Parathyroid adenoma (tissue), 2 donors: ENCODE measurements around the gene LBHD2.

Experiments used
- H2AFZ ChIP-seq: fragments of 300-600 bp; sonication (generic); one replicate; pipeline ENCODE4 v1.7.0; 2017; ENCODE audit warnings: antibody characterized with exemption, mild to moderate bottlenecking
- H3K27ac ChIP-seq: fragments of 300-600 bp; sonication (generic); one replicate; pipeline ENCODE4 v1.7.0; 2017
- H3K27me3 ChIP-seq: fragments of 300-600 bp; sonication (generic); one replicate; pipeline ENCODE4 v1.7.0; 2017; ENCODE audit warnings: low read length; ENCODE audit not compliant: control insufficient read depth, insufficient read depth
- H3K36me3 ChIP-seq: fragments of 300-600 bp; sonication (generic); one replicate; pipeline ENCODE4 v1.7.0; 2017; ENCODE audit warnings: low read length; ENCODE audit not compliant: control insufficient read depth, insufficient read depth
- H3K4me1 ChIP-seq: fragments of 300-600 bp; sonication (generic); one replicate; pipeline ENCODE4 v1.7.0; 2017; ENCODE audit warnings: control low read depth
- H3K4me2 ChIP-seq: fragments of 300-600 bp; sonication (generic); one replicate; pipeline ENCODE4 v1.7.0; 2017; ENCODE audit warnings: low read length
- H3K4me3 ChIP-seq: fragments of 300-600 bp; sonication (generic); one replicate; pipeline ENCODE4 v1.7.0; 2017; ENCODE audit warnings: low read depth, low read length
- H3K79me2 ChIP-seq: fragments of 300-600 bp; sonication (generic); one replicate; pipeline ENCODE4 v1.7.0; 2017; ENCODE audit warnings: control low read depth
- H3K9ac ChIP-seq: fragments of 300-600 bp; sonication (generic); one replicate; pipeline ENCODE4 v1.7.0; 2017; ENCODE audit warnings: mild to moderate bottlenecking
- H3K9me3 ChIP-seq: fragments of 300-600 bp; sonication (generic); one replicate; pipeline ENCODE4 v1.7.0; 2017; ENCODE audit warnings: low read length; ENCODE audit not compliant: control insufficient read depth
- CTCF ChIP-seq: fragments of 300-600 bp; sonication (generic); IDR thresholded peaks from one replicate; pipeline ENCODE4 v1.7.0; 2017; ENCODE audit warnings: antibody characterized with exemption, mild to moderate bottlenecking
- donor health status: primary hyperparathyroidism.

LBHD2 gene

GRCh38 chr14:103072595-103073366, 11.2 kb upstream of the LBHD2 start:
- no peak for TF ChIP-seq CTCF
- H3K27ac ChIP-seq, result no peak overlapping the region
- H3K36me3 ChIP-seq, result no peaks in the 10 kb centered on the region
- H3K4me3 ChIP-seq, result no peak overlapping the region
- H3K9me3 ChIP-seq, result no peaks in the 10 kb centered on the region
- H3K79me2 ChIP-seq, result no peaks in the 10 kb centered on the region
- H3K9ac ChIP-seq, result no peak overlapping the region
- H3K4me1 ChIP-seq, result no peaks in the 10 kb centered on the region
- no peaks in the 10 kb centered on the region for H3K27me3 ChIP-seq
- H2AFZ ChIP-seq, result no peak overlapping the region
- no peak overlapping the region for H3K4me2 ChIP-seq

GRCh38 chr14:103073367-103073875, 10.6 kb upstream of the LBHD2 start:
- Histone ChIP-seq H3K9ac (no peak overlapping the region), H3K4me2 (no peak overlapping the region), H3K4me3 (no peak overlapping the region), H3K79me2 (no peaks in the 10 kb centered on the region), H3K9me3 (no peaks in the 10 kb centered on the region), H3K27me3 (no peaks in the 10 kb centered on the region), H3K4me1 (no peaks in the 10 kb centered on the region), H2AFZ (no peak overlapping the region), H3K36me3 (no peaks in the 10 kb centered on the region), H3K27ac (no peak overlapping the region)
- no peak for TF ChIP-seq CTCF

- Histone ChIP-seq H3K4me3 (no peak overlapping the region), H3K9me3 (no peaks in the 10 kb centered on the region), H3K79me2 (no peaks in the 10 kb centered on the region), H3K27ac (no peak overlapping the region), H3K9ac (no peak overlapping the region), H3K36me3 (no peaks in the 10 kb centered on the region), H3K27me3 (no peaks in the 10 kb centered on the region), H3K4me1 (no peaks in the 10 kb centered on the region), H3K4me2 (no peak overlapping the region), H2AFZ (no peak overlapping the region)
- TF ChIP-seq CTCF, result no peak
These were observed 9.9 kb upstream of the LBHD2 start for GRCh38 chr14:103073876-103074728.

- Histone ChIP-seq H3K4me1 (no peaks in the 10 kb centered on the region), H2AFZ (peak overlapping the region; percentile 62), H3K4me3 (no peak overlapping the region), H3K9ac (no peak overlapping the region), H3K4me2 (peak overlapping the region; percentile 55), H3K9me3 (no peaks in the 10 kb centered on the region), H3K27me3 (no peaks in the 10 kb centered on the region), H3K79me2 (no peaks in the 10 kb centered on the region), H3K27ac (no peak overlapping the region), H3K36me3 (no peaks in the 10 kb centered on the region)
- no peak for TF ChIP-seq CTCF
These were observed 9.2 kb upstream of the LBHD2 start for GRCh38 chr14:103074729-103075367.
